GM23248 (cell line): ENCODE measurements around the gene DHX57. TPM values are rescaled to one million over a fixed set of nuclear protein-coding genes. Genes with fewer than 3 reads are reported as not detected.
A peak's percentile ranks its signal among the peaks of the same experiment; 100 is the strongest.

ENCODE experiments used
- DNase-seq: peaks from one replicate; pipeline ENCODE4 v3.0.0-alpha.2; 2015
- H2AFZ ChIP-seq: fragments of 200-600 bp; sonication (generic); 2 replicates; pipeline ENCODE4 v1.6.1; 2016; ENCODE audit warnings: antibody characterized with exemption
- H3F3A ChIP-seq: fragments of 200-600 bp; sonication (generic); 2 replicates; pipeline ENCODE4 v1.6.1; 2016; ENCODE audit warnings: mild to moderate bottlenecking, antibody characterized with exemption, mixed run types; ENCODE audit not compliant: insufficient read depth
- H3K27ac ChIP-seq: fragments of 200-600 bp; sonication (generic); 2 replicates; pipeline ENCODE4 v1.5.1; 2016; ENCODE audit warnings: mild to moderate bottlenecking
- H3K27me3 ChIP-seq: fragments of 200-600 bp; sonication (generic); replicated peaks from 2 replicates; pipeline ENCODE4 v1.6.1; 2016; ENCODE audit warnings: mild to moderate bottlenecking; ENCODE audit not compliant: insufficient read depth
- H3K36me3 ChIP-seq: fragments of 200-600 bp; sonication (generic); 2 replicates; pipeline ENCODE4 v1.6.1; 2016; ENCODE audit warnings: low read depth, mild to moderate bottlenecking
- H3K4me1 ChIP-seq: fragments of 200-600 bp; sonication (generic); 2 replicates; pipeline ENCODE4 v1.6.1; 2016; ENCODE audit warnings: mild to moderate bottlenecking; ENCODE audit not compliant: insufficient read depth
- H3K4me2 ChIP-seq: fragments of 200-600 bp; sonication (generic); one replicate; pipeline ENCODE4 v1.6.1; 2016; ENCODE audit warnings: mild to moderate bottlenecking; ENCODE audit not compliant: unreplicated experiment
- H3K4me3 ChIP-seq: fragments of 200-600 bp; sonication (generic); 2 replicates; pipeline ENCODE4 v1.5.1; 2016; ENCODE audit warnings: mild to moderate bottlenecking
- H3K79me2 ChIP-seq: fragments of 200-600 bp; sonication (generic); 2 replicates; pipeline ENCODE4 v1.6.1; 2016; ENCODE audit warnings: mild to moderate bottlenecking; ENCODE audit not compliant: insufficient read depth
- H3K9ac ChIP-seq: fragments of 200-600 bp; sonication (generic); 2 replicates; pipeline ENCODE4 v1.6.1; 2016; ENCODE audit warnings: mild to moderate bottlenecking
- H3K9me2 ChIP-seq: fragments of 200-600 bp; sonication (generic); 2 replicates; pipeline ENCODE4 v1.6.1; 2016; ENCODE audit warnings: mixed run types, mild to moderate bottlenecking, moderate library complexity; ENCODE audit not compliant: insufficient read depth
- H3K9me3 ChIP-seq: fragments of 200-600 bp; sonication (generic); one replicate; pipeline ENCODE4 v1.6.1; 2017; ENCODE audit warnings: low read depth
- H4K20me1 ChIP-seq: fragments of 200-600 bp; sonication (generic); 2 replicates; pipeline ENCODE4 v1.6.0; 2016; ENCODE audit not compliant: insufficient read depth
- EZH2 ChIP-seq: fragments of 200-600 bp; sonication (generic); IDR thresholded peaks from 2 replicates; pipeline ENCODE4 v1.6.1; 2018; ENCODE audit warnings: antibody characterized with exemption, mild to moderate bottlenecking; ENCODE audit not compliant: insufficient read depth, poor library complexity, severe bottlenecking
- EZH2phosphoT487 ChIP-seq: fragments of 200-600 bp; sonication (generic); IDR thresholded peaks from 2 replicates; pipeline ENCODE4 v1.6.1; 2018; ENCODE audit warnings: antibody characterized with exemption, moderate library complexity, mild to moderate bottlenecking, low read depth; ENCODE audit not compliant: insufficient read depth
- WGBS, 2 experiments: methylation state at CpG; one replicate each; pipeline ENCODE4 v1.1.6; 2015 to 2017; ENCODE audit warnings: low lambda C conversion rate in 2 of 2, low coverage in 1 of 2; ENCODE audit errors: missing lambda C conversion rate in 2 of 2; 5-methylcytosine and 5-hydroxymethylcytosine counted together
- in situ Hi-C: fragments of 300-500 bp; cut with MboI; formaldehyde crosslinking; loops from 2 replicates; pipeline ENCODE4 v1.15.0; 2020
- polyA plus RNA-seq: library from polyadenylated mRNA; unstranded; fragments of >200 nt; fragmentation: Nextera tagmentation; extraction: Ambion mirVana; gene quantifications from 2 replicates; pipeline ENCODE4 v1.2.1, GENCODE V29; 2016
- total RNA-seq: library from RNA; depleted of rRNA; stranded (reverse); fragments of >200 nt; shearing (Covaris generic); gene quantifications from 2 replicates; pipeline ENCODE4 v1.2.3, GENCODE V29; 2014

Gene DHX57
- total and polyA plus RNA-seq, 2 experiments from 2014 or later = 10.5 to 13.9 TPM

GRCh38 chr2:38751596-38752410 lies 123.9 kb downstream of the DHX57 start:
- in situ Hi-C loops = no loop called here
- peaks cover 9% of the 10 kb centered on the region for H3K4me1 ChIP-seq
- peak overlapping the region; percentile 86 for H3K4me3 ChIP-seq
- peaks cover 9% of the 10 kb centered on the region; the same call in 1 of the 2 replicates for H4K20me1 ChIP-seq
- DNase-seq = peak; percentile 68
- peaks cover 21% of the 10 kb centered on the region for H3F3A ChIP-seq
- no peaks in the 10 kb centered on the region for H3K9me2 ChIP-seq
- no peaks in the 10 kb centered on the region for H3K27me3 ChIP-seq
- 20 to 22% methylated on average over 17 to 18 of the region's 18 CpGs for WGBS, 2 experiments
- H3K9ac ChIP-seq = peak overlapping the region; percentile 97
- TF ChIP-seq EZH2phosphoT487 (no peak), EZH2 (no peak)
- peaks cover 27% of the 10 kb centered on the region for H3K36me3 ChIP-seq
- H2AFZ ChIP-seq = peak overlapping the region; percentile 99
- peaks cover 42% of the 10 kb centered on the region for H3K79me2 ChIP-seq
- peak overlapping the region; percentile 96 for H3K4me2 ChIP-seq
- peak overlapping the region; percentile 93 for H3K27ac ChIP-seq
- no peaks in the 10 kb centered on the region for H3K9me3 ChIP-seq

DNA sequence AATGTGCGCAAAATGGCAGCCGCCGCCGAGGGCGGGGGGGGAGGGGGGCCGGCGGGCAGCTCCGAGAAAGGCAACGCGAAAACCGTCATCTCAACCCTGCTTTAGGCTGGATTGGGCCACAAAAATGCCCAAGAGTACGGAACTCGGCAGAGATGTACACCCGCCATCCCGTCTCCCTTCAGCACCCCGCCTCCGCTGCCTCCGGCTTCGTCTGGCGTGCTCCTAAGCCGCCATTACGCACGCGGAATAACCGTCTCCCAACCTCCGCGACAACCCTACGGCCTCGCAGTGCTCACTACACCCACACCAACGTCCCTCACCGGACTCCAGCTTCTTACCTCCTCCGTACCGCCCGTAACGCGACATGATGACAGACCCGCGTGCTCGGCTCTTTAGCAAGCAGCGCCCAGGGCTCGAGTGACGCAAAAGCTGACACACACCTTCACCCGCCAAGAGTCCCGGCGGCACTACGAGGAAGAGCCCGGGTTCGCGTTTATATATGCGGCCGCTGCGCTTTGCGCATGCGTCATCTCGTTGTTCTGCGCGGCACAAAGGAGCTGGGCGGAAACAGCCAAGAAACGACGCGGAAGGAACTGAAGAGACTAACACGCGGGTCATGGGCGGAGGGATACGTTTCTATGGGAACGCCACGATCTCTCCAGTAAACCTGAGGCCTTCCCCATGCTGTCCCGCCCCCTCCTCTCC lies 124.7 kb downstream of the DHX57 start, which contains the start of gene SRSF7:
Gene SRSF7 (minus strand): TSS at position 471 of the 705 bp plus-strand sequence. CDS start 105 bp downstream, at position 366.
- peaks cover 34% of the 10 kb centered on the region for H3K36me3 ChIP-seq
- peak within 1 kb of the TSS; percentile 99 for H2AFZ ChIP-seq
- H3F3A ChIP-seq = peaks cover 29% of the 10 kb centered on the region
- peak within 1 kb of the TSS; percentile 97 for H3K9ac ChIP-seq
- H3K4me3 ChIP-seq = peak within 1 kb of the TSS; percentile 86
- H4K20me1 ChIP-seq = peaks cover 9% of the 10 kb centered on the region; the same call in 1 of the 2 replicates
- TF ChIP-seq EZH2phosphoT487 (no peak), EZH2 (no peak)
- in situ Hi-C loops = no loop called here
- peaks cover 9% of the 10 kb centered on the region for H3K4me1 ChIP-seq
- no peaks in the 10 kb centered on the region for H3K27me3 ChIP-seq
- H3K9me3 ChIP-seq = no peaks in the 10 kb centered on the region
- H3K27ac ChIP-seq = peak within 1 kb of the TSS; percentile 93
- 1% methylated on average over 54 to 68 of the region's 68 CpGs for WGBS, 2 experiments
- DNase-seq = peak; percentile 99
- H3K4me2 ChIP-seq = peak within 1 kb of the TSS; percentile 96
- peaks cover 49% of the 10 kb centered on the region for H3K79me2 ChIP-seq
- H3K9me2 ChIP-seq = no peaks in the 10 kb centered on the region

- Histone ChIP-seq H3K27ac (peak overlapping the region; percentile 93), H3F3A (peaks cover 37% of the 10 kb centered on the region), H3K4me3 (peak overlapping the region; percentile 86), H3K27me3 (no peaks in the 10 kb centered on the region), H3K36me3 (peaks cover 42% of the 10 kb centered on the region), H3K4me1 (peaks cover 9% of the 10 kb centered on the region), H4K20me1 (peaks cover 9% of the 10 kb centered on the region; the same call in 1 of the 2 replicates), H3K9me3 (no peaks in the 10 kb centered on the region), H3K4me2 (peak overlapping the region; percentile 96), H3K79me2 (peaks cover 57% of the 10 kb centered on the region), H2AFZ (peak overlapping the region; percentile 56), H3K9ac (peak overlapping the region; percentile 97), H3K9me2 (no peaks in the 10 kb centered on the region)
- WGBS, 2 experiments = 0 to 1% methylated on average over 58 to 59 of the region's 59 CpGs
- peak; percentile 79 for DNase-seq
- TF ChIP-seq EZH2phosphoT487 = no peak
- no peak for TF ChIP-seq EZH2
- in situ Hi-C loops = no loop called here
Measured at GRCh38 chr2:38750011-38750890, 125.5 kb downstream of the DHX57 start.
